HepG2 (cell line): ENCODE measurements around the gene TPM2. TPM values are rescaled to one million over a fixed set of nuclear protein-coding genes. Genes with fewer than 3 reads are reported as not detected.

Source experiments
- ATAC-seq: fragments of 200-7000 bp; cut with Tn5 transposase; 3 replicates; pipeline ENCODE4 v1.9.1; 2020; ENCODE audit warnings: mild to moderate bottlenecking, moderate library complexity
- BruUV-seq: library from RNA; stranded (reverse); fragments of 400-500 nt; replicated peaks from 2 replicates; lab custom pipeline; 2021; lab: Mats Ljungman, UMichigan
- CTCF ChIA-PET: fragments of 300-600 bp; formaldehyde crosslinking; extraction: SDS; loops from one replicate; lab custom pipeline; 2021; ENCODE audit warnings: low total read pairs, inconsistent platforms, low intra/inter-chr PET ratio; lab: Yijun Ruan, JAX
- POLR2A ChIA-PET: fragments of 350-600 bp; sonication (Branson Sonifier 250); formaldehyde crosslinking; loops from one replicate; lab custom pipeline; 2020; ENCODE audit warnings: antibody characterized with exemption, inconsistent platforms; lab: Yijun Ruan, JAX
- DNase-seq: peaks from one replicate; pipeline ENCODE4 v3.0.0-alpha.2; 2015; ENCODE audit warnings: low spot score
- FAIRE-seq: peaks from 3 replicates; lab custom pipeline; 2011; peaks lifted over from hg19 to GRCh38; lab: Jason Lieb, UNC
- H2AFZ ChIP-seq: one replicate; pipeline ENCODE4 v1.6.1; 2011; ENCODE audit warnings: low read length, inconsistent platforms
- H3K27ac ChIP-seq: fragments of 300-600 bp; 3 replicates; pipeline ENCODE4 v1.8.0; 2011; ENCODE audit warnings: mixed run types, mild to moderate bottlenecking, mixed read lengths, low read length, inconsistent platforms; ENCODE audit not compliant: insufficient read depth; ENCODE audit errors: extremely low read length
- H3K27me3 ChIP-seq, 2 experiments: fragments of 200-600 bp in 1 of 2; 2 replicates in 1 of 2; 3 replicates in 1 of 2; pipeline versions ENCODE4 v1.6.0 to v1.8.0; 2011; ENCODE audit warnings: low read length in 2 of 2, mild to moderate bottlenecking in 2 of 2, moderate library complexity in 2 of 2, inconsistent platforms in 1 of 2; ENCODE audit not compliant: insufficient read depth in 2 of 2, control insufficient read depth in 1 of 2
- H3K36me3 ChIP-seq, 2 experiments: fragments of 200-600 bp in 1 of 2; replicated peaks in 1 of 2; 2 replicates in 1 of 2; 3 replicates in 1 of 2; pipeline versions ENCODE4 v1.5.1 to v1.8.0; 2011; ENCODE audit warnings: low read length in 2 of 2, inconsistent platforms in 1 of 2; ENCODE audit not compliant: insufficient read depth in 2 of 2, control insufficient read depth in 1 of 2
- H3K4me1 ChIP-seq: 2 replicates; pipeline ENCODE4 v1.5.1; 2012; ENCODE audit warnings: low read length, inconsistent platforms; ENCODE audit not compliant: insufficient read depth
- H3K4me2 ChIP-seq: 2 replicates; pipeline ENCODE4 v1.6.0; 2011; ENCODE audit warnings: low read depth, low read length, inconsistent platforms
- H3K4me3 ChIP-seq, 3 experiments: fragments of 200-600 bp in 1 of 3; sonication (generic), shearing (Covaris generic) in 1 of 3; replicated peaks in 1 of 3; 2 replicates each; pipeline ENCODE4 v1.5.1; 2011 to 2016; ENCODE audit warnings: low read length in 3 of 3, inconsistent platforms in 2 of 3, low read depth in 2 of 3, mild to moderate bottlenecking in 2 of 3, control low read depth in 1 of 3, mixed read lengths in 1 of 3; ENCODE audit not compliant: insufficient read depth in 1 of 3
- H3K79me2 ChIP-seq: one replicate; pipeline ENCODE4 v1.6.1; 2011; ENCODE audit warnings: low read length, inconsistent platforms; ENCODE audit not compliant: insufficient read depth
- H3K9ac ChIP-seq: 2 replicates; pipeline ENCODE4 v1.6.0; 2011; ENCODE audit warnings: mild to moderate bottlenecking, low read depth, low read length, inconsistent platforms; ENCODE audit not compliant: insufficient read depth
- H3K9me3 ChIP-seq: 2 replicates; pipeline ENCODE4 v1.5.1; 2012; ENCODE audit warnings: mild to moderate bottlenecking, low read length
- H4K20me1 ChIP-seq: 2 replicates; pipeline ENCODE4 v1.6.0; 2011; ENCODE audit warnings: inconsistent platforms, mild to moderate bottlenecking, low read length, moderate library complexity; ENCODE audit not compliant: insufficient read depth
- BRCA1 ChIP-seq: sonication (generic); formaldehyde crosslinking; IDR thresholded peaks from 2 replicates; pipeline ENCODE4 v1.4.0; 2020; ENCODE audit warnings: missing genetic modification reagents
- CCAR2 ChIP-seq: fragments of 200-400 bp; formaldehyde crosslinking; optimal IDR thresholded peaks from 2 replicates; pipeline ENCODE3; 2018; ENCODE audit warnings: low read depth, mild to moderate bottlenecking, low read length, moderate library complexity
- FOXA3 ChIP-seq: IDR thresholded peaks from 2 replicates; pipeline ENCODE4 v1.6.1; 2016; ENCODE audit warnings: missing genetic modification reagents, missing compliant biosample characterization
- PHF20 ChIP-seq: sonication (generic); formaldehyde crosslinking; IDR thresholded peaks from 2 replicates; pipeline ENCODE4 v1.5.0; 2020; ENCODE audit warnings: mild to moderate bottlenecking, missing genetic modification reagents
- POLR2A ChIP-seq, 2 experiments: IDR thresholded peaks; 2 replicates each; pipeline ENCODE4 v1.6.1; 2011; ENCODE audit warnings: low read depth in 2 of 2, low read length in 2 of 2, mild to moderate bottlenecking in 1 of 2, moderate library complexity in 1 of 2; ENCODE audit not compliant: insufficient read depth in 1 of 2
- POLR2G ChIP-seq: fragments of 200-400 bp; formaldehyde crosslinking; IDR thresholded peaks from 2 replicates; pipeline ENCODE4 v1.6.1; 2018; ENCODE audit warnings: mild to moderate bottlenecking, low read depth, low read length, moderate library complexity
- SNAPC5 ChIP-seq: sonication (generic); formaldehyde crosslinking; IDR thresholded peaks from 2 replicates; pipeline ENCODE4 v1.8.1; 2023; ENCODE audit warnings: mild to moderate bottlenecking, missing genetic modification reagents, borderline replicate concordance
- ZBTB3 ChIP-seq: sonication (generic); formaldehyde crosslinking; IDR thresholded peaks from 2 replicates; pipeline ENCODE4 v1.4.0; 2020; ENCODE audit warnings: low read depth, mild to moderate bottlenecking, moderate library complexity, missing genetic modification reagents, borderline replicate concordance
- WGBS: methylation state at CpG from one replicate; pipeline ENCODE4 v1.1.6; 2017; ENCODE audit warnings: low lambda C conversion rate; 5-methylcytosine and 5-hydroxymethylcytosine counted together
- in situ Hi-C: cut with HindIII; loops from 2 replicates; pipeline ENCODE4 v1.10.0; 2017; ENCODE audit warnings: low pct_unique_long_range_greater_than_20kb; ENCODE audit not compliant: extremely low pct_ligation_motif_present
- intact Hi-C: fragments of 100-400 bp; cut with micrococcal nuclease; formaldehyde crosslinking; loops from one replicate; pipeline ENCODE4 v1.10.0; 2022; ENCODE audit not compliant: unreplicated experiment
- polyA plus RNA-seq, 8 experiments: library from polyadenylated mRNA; depleted of rRNA in 3 of 8; stranded (reverse) in 7 of 8; unstranded in 1 of 8; fragments of >200 nt; fragmentation: Illumina TruSeq in 4 of 8; extraction: Trizol in 4 of 8; gene quantifications; 2 replicates each; pipeline versions ENCODE4 v1.2.1 to v1.2.3, GENCODE V29; 2011 to 2016; ENCODE audit warnings: low read depth in 4 of 8, missing spikeins in 1 of 8, mixed read lengths in 1 of 8; ENCODE audit not compliant: insufficient read depth in 1 of 8
- total RNA-seq, 5 experiments: library from RNA; depleted of rRNA; stranded (reverse); fragments of >200 nt; fragmentation: Illumina TruSeq; extraction: Trizol; gene quantifications; 2 replicates each; pipeline ENCODE4 v1.2.3, GENCODE V29; 2016; ENCODE audit warnings: low read depth in 1 of 5
- TF ChIP-seq, protein P1 (sequence below): sonication (generic); formaldehyde crosslinking; IDR thresholded peaks from 2 replicates; pipeline ENCODE4 v1.4.0; 2020; ENCODE audit warnings: mild to moderate bottlenecking, missing genetic modification reagents
- TF ChIP-seq, protein P2 (sequence below): sonication (generic); formaldehyde crosslinking; IDR thresholded peaks from 2 replicates; pipeline ENCODE4 v1.8.0; 2022; ENCODE audit warnings: mild to moderate bottlenecking, missing genetic modification reagents, moderate library complexity

Gene TPM2
- total and polyA plus RNA-seq, 2 of the 13 experiments (the other 11 are each of a cell fraction or from before 2014, with no cell fraction given) = 3.1 to 10.7 TPM

- intact Hi-C loops = loop anchor here (10.0 kb wide), 1 partner anchor 243 kb away; the partner anchor contains the start of gene RUSC2
- FAIRE-seq = no peak
- Histone ChIP-seq H4K20me1 (no peaks in the 10 kb centered on the region; the same call in 1 of the 2 replicates), H3K9ac (no peak overlapping the region)
- TF ChIP-seq POLR2A (IDR thresholded peaks at IDR 0.05; ENCODE audit: insufficient read depth in 1 of 2, low read depth in 2 of 2, low read length in 2 of 2) (0 out of 4 replicates have a peak, but pooled peaks of 1 of the 2 experiments have one; percentile 6), SNAPC5 (CRISPR knock-in tag) (no peak)
- TF ChIP-seq, all 625 proteins: peak for 1
- no peak for ATAC-seq
- no peak for DNase-seq
- Histone ChIP-seq H3K4me1 (peaks cover 11% of the 10 kb centered on the region), H3K79me2 (peaks cover 6% of the 10 kb centered on the region), H3K4me3 (no peak overlapping the region), H3K27ac (no peak overlapping the region), H3K36me3 (peaks cover 43 to 89% of the 10 kb centered on the region in 2 experiments), H2AFZ (no peak overlapping the region), H3K27me3 (no peaks in the 10 kb centered on the region; a peak in 1 of 5 replicates), H3K4me2 (no peak overlapping the region), H3K9me3 (no peaks in the 10 kb centered on the region)
- ChIA-PET CTCF (no interaction called here), POLR2A (interaction anchor here (1.3 to 2.0 kb wide), 3 partner anchors 9 to 81 kb away, joined by 3 to 19 read pairs (median 4); partner anchors contain the start of genes GBA2, RGP1 and RMRP)
- WGBS = 95% methylated on average over 4 of the region's 4 CpGs
- in situ Hi-C loops = no loop called here
- BruUV-seq = no TSS peak
Observed at GRCh38 chr9:35738186-35738585, 48.5 kb upstream of the TPM2 start.

GRCh38 chr9:35737143-35737542 is 47.4 kb upstream of the TPM2 start:
- Histone ChIP-seq H3K79me2 (peaks cover 11% of the 10 kb centered on the region), H3K4me2 (no peak overlapping the region), H3K27me3 (no peaks in the 10 kb centered on the region; a peak in 1 of 5 replicates), H3K9me3 (no peaks in the 10 kb centered on the region), H3K4me1 (peaks cover 12% of the 10 kb centered on the region), H3K27ac (no peak overlapping the region), H4K20me1 (no peaks in the 10 kb centered on the region; the same call in 1 of the 2 replicates), H3K4me3 (no peak overlapping the region), H2AFZ (no peak overlapping the region), H3K36me3 (peaks cover 42 to 78% of the 10 kb centered on the region in 2 experiments), H3K9ac (no peak overlapping the region)
- ChIA-PET POLR2A (interaction anchor here (1.3 to 2.0 kb wide), 2 partner anchors 10 to 80 kb away, joined by 3 to 19 read pairs; partner anchors contain the start of genes GBA2, RGP1 and RMRP), CTCF (no interaction called here)
- FAIRE-seq (no peak), ATAC-seq (no peak), DNase-seq (no peak)
- intact Hi-C loops = loop anchor here (2.0 to 10.0 kb wide), 2 partner anchors 20 to 242 kb away; partner anchors contain the start of gene RUSC2
- in situ Hi-C loops = no loop called here
- WGBS = 96% methylated on average over 4 of the region's 7 CpGs
- no TSS peak for BruUV-seq
- TF ChIP-seq ZBTB3 (CRISPR knock-in tag) (no peak), FOXA3 (CRISPR knock-in tag) (no peak), CCAR2 (no peak), BRCA1 (CRISPR knock-in tag) (no peak), PHF20 (no peak), POLR2G (no peak)
- TF ChIP-seq, protein P1, sequence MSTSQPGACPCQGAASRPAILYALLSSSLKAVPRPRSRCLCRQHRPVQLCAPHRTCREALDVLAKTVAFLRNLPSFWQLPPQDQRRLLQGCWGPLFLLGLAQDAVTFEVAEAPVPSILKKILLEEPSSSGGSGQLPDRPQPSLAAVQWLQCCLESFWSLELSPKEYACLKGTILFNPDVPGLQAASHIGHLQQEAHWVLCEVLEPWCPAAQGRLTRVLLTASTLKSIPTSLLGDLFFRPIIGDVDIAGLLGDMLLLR (CRISPR knock-in tag) = no peak
- TF ChIP-seq, protein P2, sequence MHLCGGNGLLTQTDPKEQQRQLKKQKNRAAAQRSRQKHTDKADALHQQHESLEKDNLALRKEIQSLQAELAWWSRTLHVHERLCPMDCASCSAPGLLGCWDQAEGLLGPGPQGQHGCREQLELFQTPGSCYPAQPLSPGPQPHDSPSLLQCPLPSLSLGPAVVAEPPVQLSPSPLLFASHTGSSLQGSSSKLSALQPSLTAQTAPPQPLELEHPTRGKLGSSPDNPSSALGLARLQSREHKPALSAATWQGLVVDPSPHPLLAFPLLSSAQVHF (CRISPR knock-in tag) = no peak
